Measurements from ENCODE around the gene SLC17A4.

SLC17A4 gene

DNA sequence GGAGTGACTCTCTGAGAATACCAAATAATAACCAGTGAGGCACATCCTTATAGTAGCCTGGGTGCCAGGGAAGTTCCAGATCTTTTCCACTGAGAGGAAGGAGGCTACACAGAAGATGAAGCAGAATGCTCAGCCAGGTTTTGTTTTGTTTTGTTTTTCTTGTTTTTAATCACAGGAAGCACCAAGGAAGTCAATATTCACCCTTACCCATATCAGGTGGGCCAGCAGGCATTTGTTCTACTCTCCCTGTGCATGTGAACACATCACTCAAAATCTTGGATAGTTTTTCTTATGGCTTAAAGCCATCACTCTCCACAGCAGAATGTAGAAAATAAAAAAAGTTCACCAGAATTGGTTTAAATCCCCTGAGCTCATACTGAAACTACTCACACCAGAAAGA lies 66.8 kb downstream of the SLC17A4 start:
- DNase-seq, result no peak

DNA sequence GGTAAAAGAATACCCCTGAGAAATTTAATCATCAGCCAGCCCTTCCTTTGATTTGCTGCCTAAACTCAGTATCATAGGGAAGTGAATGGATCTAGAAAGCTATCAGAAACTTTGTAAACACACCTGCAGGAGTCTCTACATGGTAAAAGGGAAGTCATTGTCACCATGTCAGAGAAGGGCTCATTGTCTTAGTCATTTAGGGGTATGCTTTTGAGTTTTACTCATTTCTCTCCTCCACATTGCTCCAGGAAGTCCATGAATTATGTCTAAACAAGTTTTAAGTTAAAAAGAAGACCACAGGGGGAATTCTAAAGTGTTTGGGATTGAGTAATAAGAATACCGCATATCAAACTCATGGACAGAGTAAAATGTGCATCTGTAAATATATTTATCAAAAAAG lies 74.8 kb downstream of the SLC17A4 start:
- DNase-seq, result no peak

DNA sequence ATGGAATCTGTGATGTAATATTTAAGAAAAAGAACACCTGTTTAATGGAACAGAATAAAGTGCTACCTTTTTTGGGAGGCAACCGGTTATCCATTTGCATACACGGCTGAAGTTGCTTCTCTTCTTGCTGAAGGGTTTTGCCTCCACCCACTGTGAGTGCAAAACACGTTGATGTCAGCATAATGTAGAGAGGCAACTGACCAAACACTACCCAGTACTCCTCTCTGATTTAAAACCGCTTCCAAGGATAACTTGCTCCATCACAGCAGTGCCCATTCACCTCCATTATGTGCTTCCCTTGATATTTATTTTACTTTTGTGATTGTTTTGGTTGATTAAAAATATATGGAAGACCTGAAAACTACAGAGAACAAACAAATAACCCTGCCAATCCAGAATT lies 75.9 kb downstream of the SLC17A4 start:
- no peak for DNase-seq

Measured in bone marrow (tissue), 2 donors.